ENCODE results near the gene TMEM154.

TMEM154 gene

GRCh38 chr4:152655272-152656129, 24.3 kb downstream of the TMEM154 start (continued):
- TF ChIP-seq POU6F1 (CRISPR knock-in tag; IDR thresholded peaks at IDR 0.05; ENCODE audit: borderline replicate concordance, low read depth), result no peak
- TF ChIP-seq SNAI2 (CRISPR knock-in tag; IDR thresholded peaks at IDR 0.05), result no peak
- TF ChIP-seq TCF4 (CRISPR knock-in tag; IDR thresholded peaks at IDR 0.05; ENCODE audit: borderline replicate concordance), result no peak
- no peak for TF ChIP-seq ZC3H10 (CRISPR knock-in tag; IDR thresholded peaks at IDR 0.05)
- no peak for TF ChIP-seq OSR1 (CRISPR knock-in tag; IDR thresholded peaks at IDR 0.05)
- TF ChIP-seq, protein P1, sequence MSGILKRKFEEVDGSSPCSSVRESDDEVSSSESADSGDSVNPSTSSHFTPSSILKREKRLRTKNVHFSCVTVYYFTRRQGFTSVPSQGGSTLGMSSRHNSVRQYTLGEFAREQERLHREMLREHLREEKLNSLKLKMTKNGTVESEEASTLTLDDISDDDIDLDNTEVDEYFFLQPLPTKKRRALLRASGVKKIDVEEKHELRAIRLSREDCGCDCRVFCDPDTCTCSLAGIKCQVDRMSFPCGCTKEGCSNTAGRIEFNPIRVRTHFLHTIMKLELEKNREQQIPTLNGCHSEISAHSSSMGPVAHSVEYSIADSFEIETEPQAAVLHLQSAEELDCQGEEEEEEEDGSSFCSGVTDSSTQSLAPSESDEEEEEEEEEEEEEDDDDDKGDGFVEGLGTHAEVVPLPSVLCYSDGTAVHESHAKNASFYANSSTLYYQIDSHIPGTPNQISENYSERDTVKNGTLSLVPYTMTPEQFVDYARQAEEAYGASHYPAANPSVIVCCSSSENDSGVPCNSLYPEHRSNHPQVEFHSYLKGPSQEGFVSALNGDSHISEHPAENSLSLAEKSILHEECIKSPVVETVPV (CRISPR knock-in tag; IDR thresholded peaks at IDR 0.05), result no peak
- TF ChIP-seq, protein P2, sequence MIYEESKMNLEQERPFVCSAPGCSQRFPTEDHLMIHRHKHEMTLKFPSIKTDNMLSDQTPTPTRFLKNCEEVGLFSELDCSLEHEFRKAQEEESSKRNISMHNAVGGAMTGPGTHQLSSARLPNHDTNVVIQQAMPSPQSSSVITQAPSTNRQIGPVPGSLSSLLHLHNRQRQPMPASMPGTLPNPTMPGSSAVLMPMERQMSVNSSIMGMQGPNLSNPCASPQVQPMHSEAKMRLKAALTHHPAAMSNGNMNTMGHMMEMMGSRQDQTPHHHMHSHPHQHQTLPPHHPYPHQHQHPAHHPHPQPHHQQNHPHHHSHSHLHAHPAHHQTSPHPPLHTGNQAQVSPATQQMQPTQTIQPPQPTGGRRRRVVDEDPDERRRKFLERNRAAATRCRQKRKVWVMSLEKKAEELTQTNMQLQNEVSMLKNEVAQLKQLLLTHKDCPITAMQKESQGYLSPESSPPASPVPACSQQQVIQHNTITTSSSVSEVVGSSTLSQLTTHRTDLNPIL (CRISPR knock-in tag; IDR thresholded peaks at IDR 0.05; ENCODE audit: low read depth), result no peak
- no peak for TF ChIP-seq BACH2 (CRISPR knock-in tag; IDR thresholded peaks at IDR 0.05; ENCODE audit: borderline replicate concordance)

DNA sequence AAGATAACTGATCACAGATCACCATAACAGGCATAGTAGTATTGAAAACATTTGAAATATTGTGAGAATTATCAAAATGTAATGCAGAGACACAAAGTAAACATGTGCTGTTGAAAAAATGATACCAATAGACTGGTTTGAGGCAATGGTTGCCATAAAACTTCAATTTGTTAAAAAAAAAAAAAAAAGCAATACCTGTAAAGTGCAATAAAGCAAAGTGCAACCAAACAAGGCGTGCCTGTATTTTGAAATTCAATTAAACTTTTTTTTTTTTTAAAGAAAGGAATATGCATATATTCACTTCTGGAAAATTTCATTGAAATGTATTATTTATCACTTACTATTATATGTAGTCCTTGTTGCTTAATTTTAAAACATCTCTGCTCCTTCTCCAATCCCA, 27.7 kb downstream of the TMEM154 start:
- ATAC-seq, result no peak
- TF ChIP-seq ZFP3 (CRISPR knock-in tag; IDR thresholded peaks at IDR 0.05), result no peak
- TF ChIP-seq, protein P3, sequence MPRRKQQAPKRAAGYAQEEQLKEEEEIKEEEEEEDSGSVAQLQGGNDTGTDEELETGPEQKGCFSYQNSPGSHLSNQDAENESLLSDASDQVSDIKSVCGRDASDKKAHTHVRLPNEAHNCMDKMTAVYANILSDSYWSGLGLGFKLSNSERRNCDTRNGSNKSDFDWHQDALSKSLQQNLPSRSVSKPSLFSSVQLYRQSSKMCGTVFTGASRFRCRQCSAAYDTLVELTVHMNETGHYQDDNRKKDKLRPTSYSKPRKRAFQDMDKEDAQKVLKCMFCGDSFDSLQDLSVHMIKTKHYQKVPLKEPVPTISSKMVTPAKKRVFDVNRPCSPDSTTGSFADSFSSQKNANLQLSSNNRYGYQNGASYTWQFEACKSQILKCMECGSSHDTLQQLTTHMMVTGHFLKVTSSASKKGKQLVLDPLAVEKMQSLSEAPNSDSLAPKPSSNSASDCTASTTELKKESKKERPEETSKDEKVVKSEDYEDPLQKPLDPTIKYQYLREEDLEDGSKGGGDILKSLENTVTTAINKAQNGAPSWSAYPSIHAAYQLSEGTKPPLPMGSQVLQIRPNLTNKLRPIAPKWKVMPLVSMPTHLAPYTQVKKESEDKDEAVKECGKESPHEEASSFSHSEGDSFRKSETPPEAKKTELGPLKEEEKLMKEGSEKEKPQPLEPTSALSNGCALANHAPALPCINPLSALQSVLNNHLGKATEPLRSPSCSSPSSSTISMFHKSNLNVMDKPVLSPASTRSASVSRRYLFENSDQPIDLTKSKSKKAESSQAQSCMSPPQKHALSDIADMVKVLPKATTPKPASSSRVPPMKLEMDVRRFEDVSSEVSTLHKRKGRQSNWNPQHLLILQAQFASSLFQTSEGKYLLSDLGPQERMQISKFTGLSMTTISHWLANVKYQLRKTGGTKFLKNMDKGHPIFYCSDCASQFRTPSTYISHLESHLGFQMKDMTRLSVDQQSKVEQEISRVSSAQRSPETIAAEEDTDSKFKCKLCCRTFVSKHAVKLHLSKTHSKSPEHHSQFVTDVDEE (CRISPR knock-in tag; IDR thresholded peaks at IDR 0.05), result no peak
- no peak for TF ChIP-seq TOX (CRISPR knock-in tag; IDR thresholded peaks at IDR 0.05; ENCODE audit: borderline replicate concordance)
- TF ChIP-seq POU6F1 (CRISPR knock-in tag; IDR thresholded peaks at IDR 0.05; ENCODE audit: borderline replicate concordance, low read depth), result no peak
- TF ChIP-seq, protein P2 (CRISPR knock-in tag; IDR thresholded peaks at IDR 0.05; ENCODE audit: low read depth), result no peak
- TF ChIP-seq RARB (CRISPR knock-in tag; IDR thresholded peaks at IDR 0.05), result no peak
- TF ChIP-seq ESRRG (CRISPR knock-in tag; IDR thresholded peaks at IDR 0.05), result no peak
- TF ChIP-seq, protein P1 (CRISPR knock-in tag; IDR thresholded peaks at IDR 0.05), result no peak
- no peak for TF ChIP-seq ZC3H10 (CRISPR knock-in tag; IDR thresholded peaks at IDR 0.05)
- no peak for TF ChIP-seq ARNTL (CRISPR knock-in tag; IDR thresholded peaks at IDR 0.05; ENCODE audit: borderline replicate concordance, low read depth)
